Measurements from ENCODE around the gene ALB. TPM values are rescaled to one million over a fixed set of nuclear protein-coding genes. Genes with fewer than 3 reads are reported as not detected.

ALB gene
- total RNA-seq, 1 experiment from 2014 or later = 23.4 TPM

GRCh38 chr4:73409012-73409862 lies 5.2 kb downstream of the ALB start (continued):
- TF ChIP-seq, protein P1, sequence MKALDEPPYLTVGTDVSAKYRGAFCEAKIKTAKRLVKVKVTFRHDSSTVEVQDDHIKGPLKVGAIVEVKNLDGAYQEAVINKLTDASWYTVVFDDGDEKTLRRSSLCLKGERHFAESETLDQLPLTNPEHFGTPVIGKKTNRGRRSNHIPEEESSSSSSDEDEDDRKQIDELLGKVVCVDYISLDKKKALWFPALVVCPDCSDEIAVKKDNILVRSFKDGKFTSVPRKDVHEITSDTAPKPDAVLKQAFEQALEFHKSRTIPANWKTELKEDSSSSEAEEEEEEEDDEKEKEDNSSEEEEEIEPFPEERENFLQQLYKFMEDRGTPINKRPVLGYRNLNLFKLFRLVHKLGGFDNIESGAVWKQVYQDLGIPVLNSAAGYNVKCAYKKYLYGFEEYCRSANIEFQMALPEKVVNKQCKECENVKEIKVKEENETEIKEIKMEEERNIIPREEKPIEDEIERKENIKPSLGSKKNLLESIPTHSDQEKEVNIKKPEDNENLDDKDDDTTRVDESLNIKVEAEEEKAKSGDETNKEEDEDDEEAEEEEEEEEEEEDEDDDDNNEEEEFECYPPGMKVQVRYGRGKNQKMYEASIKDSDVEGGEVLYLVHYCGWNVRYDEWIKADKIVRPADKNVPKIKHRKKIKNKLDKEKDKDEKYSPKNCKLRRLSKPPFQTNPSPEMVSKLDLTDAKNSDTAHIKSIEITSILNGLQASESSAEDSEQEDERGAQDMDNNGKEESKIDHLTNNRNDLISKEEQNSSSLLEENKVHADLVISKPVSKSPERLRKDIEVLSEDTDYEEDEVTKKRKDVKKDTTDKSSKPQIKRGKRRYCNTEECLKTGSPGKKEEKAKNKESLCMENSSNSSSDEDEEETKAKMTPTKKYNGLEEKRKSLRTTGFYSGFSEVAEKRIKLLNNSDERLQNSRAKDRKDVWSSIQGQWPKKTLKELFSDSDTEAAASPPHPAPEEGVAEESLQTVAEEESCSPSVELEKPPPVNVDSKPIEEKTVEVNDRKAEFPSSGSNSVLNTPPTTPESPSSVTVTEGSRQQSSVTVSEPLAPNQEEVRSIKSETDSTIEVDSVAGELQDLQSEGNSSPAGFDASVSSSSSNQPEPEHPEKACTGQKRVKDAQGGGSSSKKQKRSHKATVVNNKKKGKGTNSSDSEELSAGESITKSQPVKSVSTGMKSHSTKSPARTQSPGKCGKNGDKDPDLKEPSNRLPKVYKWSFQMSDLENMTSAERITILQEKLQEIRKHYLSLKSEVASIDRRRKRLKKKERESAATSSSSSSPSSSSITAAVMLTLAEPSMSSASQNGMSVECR (CRISPR knock-in tag; IDR thresholded peaks at IDR 0.05; ENCODE audit: borderline replicate concordance) = no peak
- TF ChIP-seq ZNF232 (CRISPR knock-in tag; IDR thresholded peaks at IDR 0.05) (no peak), ZNF396 (CRISPR knock-in tag; IDR thresholded peaks at IDR 0.05; ENCODE audit: borderline replicate concordance) (no peak), ETV6 (CRISPR knock-in tag; IDR thresholded peaks at IDR 0.05) (no peak)

DNA sequence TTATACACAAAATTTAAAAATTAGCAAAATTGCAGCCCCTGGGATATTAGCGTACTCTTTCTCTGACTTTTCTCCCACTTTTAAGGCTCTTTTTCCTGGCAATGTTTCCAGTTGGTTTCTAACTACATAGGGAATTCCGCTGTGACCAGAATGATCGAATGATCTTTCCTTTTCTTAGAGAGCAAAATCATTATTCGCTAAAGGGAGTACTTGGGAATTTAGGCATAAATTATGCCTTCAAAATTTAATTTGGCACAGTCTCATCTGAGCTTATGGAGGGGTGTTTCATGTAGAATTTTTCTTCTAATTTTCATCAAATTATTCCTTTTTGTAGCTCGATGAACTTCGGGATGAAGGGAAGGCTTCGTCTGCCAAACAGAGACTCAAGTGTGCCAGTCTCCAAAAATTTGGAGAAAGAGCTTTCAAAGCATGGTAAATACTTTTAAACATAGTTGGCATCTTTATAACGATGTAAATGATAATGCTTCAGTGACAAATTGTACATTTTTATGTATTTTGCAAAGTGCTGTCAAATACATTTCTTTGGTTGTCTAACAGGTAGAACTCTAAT lies 6.0 kb downstream of the ALB start:
- no peaks in the 10 kb centered on the region for H3K27me3 Mint-ChIP-seq (ENCODE audit: low read depth)
- POLR2A ChIA-PET = no interaction called here
- no peaks in the 10 kb centered on the region for H3K9me3 Mint-ChIP-seq
- TF ChIP-seq PRRX2 (CRISPR knock-in tag; IDR thresholded peaks at IDR 0.05) = no peak
- TF ChIP-seq RORB (CRISPR knock-in tag; IDR thresholded peaks at IDR 0.05) = no peak
- TF ChIP-seq STAT6 (CRISPR knock-in tag; conservative IDR thresholded peaks at IDR 0.05; ENCODE audit: low read depth) = no peak
- no peak for TF ChIP-seq ZNF671 (CRISPR knock-in tag; IDR thresholded peaks at IDR 0.05)
- TF ChIP-seq KAT7 (CRISPR knock-in tag; IDR thresholded peaks at IDR 0.05; ENCODE audit: borderline replicate concordance) = no peak
- TF ChIP-seq, protein P2, sequence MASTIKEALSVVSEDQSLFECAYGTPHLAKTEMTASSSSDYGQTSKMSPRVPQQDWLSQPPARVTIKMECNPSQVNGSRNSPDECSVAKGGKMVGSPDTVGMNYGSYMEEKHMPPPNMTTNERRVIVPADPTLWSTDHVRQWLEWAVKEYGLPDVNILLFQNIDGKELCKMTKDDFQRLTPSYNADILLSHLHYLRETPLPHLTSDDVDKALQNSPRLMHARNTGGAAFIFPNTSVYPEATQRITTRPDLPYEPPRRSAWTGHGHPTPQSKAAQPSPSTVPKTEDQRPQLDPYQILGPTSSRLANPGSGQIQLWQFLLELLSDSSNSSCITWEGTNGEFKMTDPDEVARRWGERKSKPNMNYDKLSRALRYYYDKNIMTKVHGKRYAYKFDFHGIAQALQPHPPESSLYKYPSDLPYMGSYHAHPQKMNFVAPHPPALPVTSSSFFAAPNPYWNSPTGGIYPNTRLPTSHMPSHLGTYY (CRISPR knock-in tag; IDR thresholded peaks at IDR 0.05) = no peak
- TF ChIP-seq NR3C1 (CRISPR knock-in tag; conservative IDR thresholded peaks at IDR 0.05; ENCODE audit: low read depth) = no peak
- TF ChIP-seq SMAD4 (CRISPR knock-in tag; IDR thresholded peaks at IDR 0.05) = no peak
- no peak for TF ChIP-seq JUN (CRISPR knock-in tag; IDR thresholded peaks at IDR 0.05)
- no peak for TF ChIP-seq CTCF (IDR thresholded peaks at IDR 0.05)
- TF ChIP-seq TEAD4 (CRISPR knock-in tag; IDR thresholded peaks at IDR 0.05) = no peak
- TF ChIP-seq, protein P3, sequence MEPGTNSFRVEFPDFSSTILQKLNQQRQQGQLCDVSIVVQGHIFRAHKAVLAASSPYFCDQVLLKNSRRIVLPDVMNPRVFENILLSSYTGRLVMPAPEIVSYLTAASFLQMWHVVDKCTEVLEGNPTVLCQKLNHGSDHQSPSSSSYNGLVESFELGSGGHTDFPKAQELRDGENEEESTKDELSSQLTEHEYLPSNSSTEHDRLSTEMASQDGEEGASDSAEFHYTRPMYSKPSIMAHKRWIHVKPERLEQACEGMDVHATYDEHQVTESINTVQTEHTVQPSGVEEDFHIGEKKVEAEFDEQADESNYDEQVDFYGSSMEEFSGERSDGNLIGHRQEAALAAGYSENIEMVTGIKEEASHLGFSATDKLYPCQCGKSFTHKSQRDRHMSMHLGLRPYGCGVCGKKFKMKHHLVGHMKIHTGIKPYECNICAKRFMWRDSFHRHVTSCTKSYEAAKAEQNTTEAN (CRISPR knock-in tag; IDR thresholded peaks at IDR 0.05) = no peak
- TF ChIP-seq NR1H2 (CRISPR knock-in tag; IDR thresholded peaks at IDR 0.05) = no peak
- no peak for TF ChIP-seq EMX1 (CRISPR knock-in tag; IDR thresholded peaks at IDR 0.05)
- TF ChIP-seq ESRRA (CRISPR knock-in tag; IDR thresholded peaks at IDR 0.05; ENCODE audit: borderline replicate concordance) = no peak
- no peak for TF ChIP-seq NFATC4 (CRISPR knock-in tag; IDR thresholded peaks at IDR 0.05)
- TF ChIP-seq PREB (CRISPR knock-in tag; IDR thresholded peaks at IDR 0.05; ENCODE audit: borderline replicate concordance) = no peak
- H3K4me1 Mint-ChIP-seq = peaks cover 10% of the 10 kb centered on the region
- no peak for DNase-seq (ENCODE audit: low spot score)
- no peaks in the 10 kb centered on the region for H3K36me3 Mint-ChIP-seq
- H3K27ac Mint-ChIP-seq = no peak overlapping the region
- ATAC-seq = no peak
- H3K4me3 Mint-ChIP-seq = no peak overlapping the region
- CTCF ChIA-PET = no interaction called here
